Right atrium auricular region (tissue), 2 donors: ENCODE measurements around the gene CCL20. TPM values are rescaled to one million over a fixed set of nuclear protein-coding genes. Genes with fewer than 3 reads are reported as not detected.
"Not testable (repeated sequence)": the region's sequence is repeated elsewhere in the genome, so short reads cannot be mapped to it uniquely, and the experiment has no call there.

ENCODE experiments used
- DNase-seq: peaks from one replicate; pipeline ENCODE4 v3.0.0-alpha.2; 2019; ENCODE audit warnings: low spot score
- H3K27ac ChIP-seq, 2 donors: fragments of 200-600 bp; sonication (generic); 1 replicate in 1 of 2; 2 replicates in 1 of 2; pipeline ENCODE4 v1.5.1; 2016 to 2019
- H3K27me3 ChIP-seq, 2 donors: fragments of 200-600 bp; sonication (generic); one replicate each; pipeline versions ENCODE4 v1.5.1 to v1.6.0; 2017 to 2019
- H3K36me3 ChIP-seq: fragments of 200-600 bp; sonication (generic); one replicate; pipeline ENCODE4 v1.5.1; 2016
- H3K4me1 ChIP-seq, 2 donors: fragments of 200-600 bp; sonication (generic); one replicate each; pipeline versions ENCODE4 v1.5.1 to v1.6.0; 2017 to 2019
- H3K4me3 ChIP-seq, 2 donors: fragments of 200-600 bp; sonication (generic); 1 replicate in 1 of 2; 2 replicates in 1 of 2; pipeline ENCODE4 v1.5.1; 2017 to 2019; ENCODE audit warnings: mild to moderate bottlenecking in 1 of 2, moderate library complexity in 1 of 2
- H3K9me3 ChIP-seq, 2 donors: fragments of 200-600 bp; sonication (generic); one replicate each; pipeline ENCODE4 v1.5.1; 2019
- CTCF ChIP-seq, 2 donors: fragments of 200-600 bp; sonication (generic); IDR thresholded peaks; one replicate each; pipeline ENCODE4 v1.5.1; 2019; ENCODE audit warnings: antibody characterized with exemption in 2 of 2
- total RNA-seq, 2 donors: library from RNA; depleted of rRNA; stranded (reverse); fragments of >200 nt; gene quantifications; one replicate each; pipeline ENCODE4 v1.1.0, GENCODE V29; 2016

CCL20 gene
- total RNA-seq, 2 donors from 2014 or later, result not detected

GRCh38 chr2:227793148-227793712, 20.4 kb upstream of the CCL20 start:
- Histone ChIP-seq H3K27me3 (no peaks in the 10 kb centered on the region), H3K36me3 (no peaks in the 10 kb centered on the region), H3K9me3 (no peaks in the 10 kb centered on the region), H3K4me1 (no peaks in the 10 kb centered on the region), H3K4me3 (no peak overlapping the region), H3K27ac (no peak overlapping the region)
- no peak for TF ChIP-seq CTCF (IDR thresholded peaks at IDR 0.05)
- DNase-seq, result no peak

GRCh38 chr2:227796045-227796711, 17.5 kb upstream of the CCL20 start:
- H3K4me3 ChIP-seq, result no peak overlapping the region
- H3K9me3 ChIP-seq, result no peaks in the 10 kb centered on the region
- no peak for DNase-seq
- H3K27ac ChIP-seq, result no peak overlapping the region
- H3K36me3 ChIP-seq, result no peaks in the 10 kb centered on the region
- H3K27me3 ChIP-seq, result no peaks in the 10 kb centered on the region
- no peak for TF ChIP-seq CTCF (IDR thresholded peaks at IDR 0.05)
- H3K4me1 ChIP-seq, result no peaks in the 10 kb centered on the region

GRCh38 chr2:227796768-227797167, 16.9 kb upstream of the CCL20 start:
- H3K36me3 ChIP-seq, H3K27ac ChIP-seq, DNase-seq: not testable (repeated sequence)

GRCh38 chr2:227799202-227799601, 14.4 kb upstream of the CCL20 start:
- Histone ChIP-seq H3K4me3 (no peak overlapping the region), H3K27me3 (no peaks in the 10 kb centered on the region), H3K36me3 (no peaks in the 10 kb centered on the region), H3K9me3 (no peaks in the 10 kb centered on the region), H3K27ac (no peak overlapping the region), H3K4me1 (no peaks in the 10 kb centered on the region)
- TF ChIP-seq CTCF (IDR thresholded peaks at IDR 0.05), result no peak
- DNase-seq, result no peak

More at GRCh38 chr2:227796768-227797167, 16.9 kb upstream of the CCL20 start:
- H3K9me3 ChIP-seq, H3K27me3 ChIP-seq, H3K4me3 ChIP-seq, H3K4me1 ChIP-seq: not testable (repeated sequence)

- Histone ChIP-seq H3K9me3 (no peaks in the 10 kb centered on the region), H3K4me3 (no peak overlapping the region), H3K27me3 (no peaks in the 10 kb centered on the region), H3K27ac (no peak overlapping the region), H3K36me3 (no peaks in the 10 kb centered on the region), H3K4me1 (no peaks in the 10 kb centered on the region)
- TF ChIP-seq CTCF (IDR thresholded peaks at IDR 0.05), result no peak
- DNase-seq, result no peak
These were observed 10.8 kb upstream of the CCL20 start for GRCh38 chr2:227802882-227803281.

GRCh38 chr2:227804975-227805374, 8.7 kb upstream of the CCL20 start:
- Histone ChIP-seq H3K9me3 (no peaks in the 10 kb centered on the region), H3K4me1 (no peaks in the 10 kb centered on the region), H3K4me3 (no peak overlapping the region), H3K36me3 (no peaks in the 10 kb centered on the region), H3K27ac (no peak overlapping the region), H3K27me3 (no peaks in the 10 kb centered on the region)
- no peak for DNase-seq
- TF ChIP-seq CTCF (IDR thresholded peaks at IDR 0.05), result no peak
